Trophoblast cell (in vitro differentiated cells and primary cell): ENCODE measurements around the gene ASB7. TPM values are rescaled to one million over a fixed set of nuclear protein-coding genes. Genes with fewer than 3 reads are reported as not detected.

Source experiments
- DNase-seq, 2 donors: peaks; one replicate each; pipeline ENCODE4 v3.0.0-alpha.2; 2016
- H2AFZ ChIP-seq: 2 replicates; pipeline ENCODE4 v1.6.1; 2013; ENCODE audit warnings: low read length, moderate library complexity, mild to moderate bottlenecking; ENCODE audit not compliant: insufficient read depth, poor library complexity
- H2AK5ac ChIP-seq: 2 replicates; pipeline ENCODE4 v1.6.1; 2013; ENCODE audit warnings: mild to moderate bottlenecking, low read length
- H2BK120ac ChIP-seq: 2 replicates; pipeline ENCODE4 v1.6.1; 2013; ENCODE audit warnings: low read length, mild to moderate bottlenecking, moderate library complexity; ENCODE audit not compliant: insufficient read depth, poor library complexity
- H2BK12ac ChIP-seq: 2 replicates; pipeline ENCODE4 v1.6.1; 2013; ENCODE audit warnings: mild to moderate bottlenecking, low read length, moderate library complexity
- H2BK5ac ChIP-seq: 2 replicates; pipeline ENCODE4 v1.6.1; 2013; ENCODE audit warnings: low read length, low read depth, moderate library complexity, mild to moderate bottlenecking; ENCODE audit not compliant: poor library complexity
- H3K14ac ChIP-seq: 2 replicates; pipeline ENCODE4 v1.6.1; 2013; ENCODE audit warnings: mild to moderate bottlenecking, low read length
- H3K18ac ChIP-seq: 2 replicates; pipeline ENCODE4 v1.6.1; 2013; ENCODE audit warnings: mild to moderate bottlenecking, low read length
- H3K23ac ChIP-seq: 2 replicates; pipeline ENCODE4 v1.6.1; 2013; ENCODE audit warnings: low read length
- H3K27ac ChIP-seq: 2 replicates; pipeline ENCODE4 v1.5.1; 2013; ENCODE audit warnings: low read depth, mild to moderate bottlenecking, inconsistent platforms, low read length, moderate library complexity
- H3K27me3 ChIP-seq: 2 replicates; pipeline ENCODE4 v1.6.1; 2013; ENCODE audit warnings: inconsistent platforms, mild to moderate bottlenecking, low read length, moderate library complexity; ENCODE audit not compliant: insufficient read depth
- H3K36me3 ChIP-seq, 2 experiments: 1 replicate in 1 of 2; 2 replicates in 1 of 2; pipeline ENCODE4 v1.6.1; 2013; ENCODE audit warnings: low read length in 2 of 2, mild to moderate bottlenecking in 2 of 2, moderate library complexity in 1 of 2; ENCODE audit not compliant: insufficient read depth in 2 of 2, control insufficient read depth in 1 of 2
- H3K4ac ChIP-seq: 2 replicates; pipeline ENCODE4 v1.6.1; 2013; ENCODE audit warnings: low read depth, mild to moderate bottlenecking, low read length, moderate library complexity
- H3K4me1 ChIP-seq, 2 experiments: 1 replicate in 1 of 2; 2 replicates in 1 of 2; pipeline ENCODE4 v1.6.1; 2013; ENCODE audit warnings: low read length in 2 of 2, mild to moderate bottlenecking in 2 of 2, moderate library complexity in 1 of 2; ENCODE audit not compliant: insufficient read depth in 2 of 2, control insufficient read depth in 1 of 2
- H3K4me2 ChIP-seq: 2 replicates; pipeline ENCODE4 v1.6.1; 2013; ENCODE audit warnings: inconsistent platforms, mild to moderate bottlenecking, low read length, moderate library complexity
- H3K4me3 ChIP-seq: 2 replicates; pipeline ENCODE4 v1.5.1; 2013; ENCODE audit warnings: mild to moderate bottlenecking, low read depth, low read length, inconsistent platforms
- H3K79me1 ChIP-seq: one replicate; pipeline ENCODE4 v1.6.1; 2013; ENCODE audit warnings: low read length
- H3K79me2 ChIP-seq: 2 replicates; pipeline ENCODE4 v1.6.1; 2013; ENCODE audit warnings: low read length, mild to moderate bottlenecking; ENCODE audit not compliant: control insufficient read depth, insufficient read depth, poor library complexity
- H3K9ac ChIP-seq: 2 replicates; pipeline ENCODE4 v1.6.1; 2013; ENCODE audit warnings: mild to moderate bottlenecking, low read length
- H3K9me3 ChIP-seq: 2 replicates; pipeline ENCODE4 v1.6.1; 2013; ENCODE audit warnings: low read depth, mild to moderate bottlenecking, control low read depth, inconsistent platforms, low read length; ENCODE audit not compliant: insufficient read depth
- H4K12ac ChIP-seq: 2 replicates; pipeline ENCODE4 v1.6.1; 2013; ENCODE audit warnings: low read depth, mild to moderate bottlenecking, low read length, moderate library complexity
- H4K8ac ChIP-seq: 2 replicates; pipeline ENCODE4 v1.6.1; 2013; ENCODE audit warnings: low read depth, mild to moderate bottlenecking, low read length, moderate library complexity
- H4K91ac ChIP-seq: one replicate; pipeline ENCODE4 v1.6.1; 2013; ENCODE audit warnings: low read depth, mild to moderate bottlenecking, low read length, moderate library complexity
- WGBS: extraction: QIAGEN DNeasy Blood & Tissue Kit; methylation state at CpG from one replicate; pipeline ENCODE4 v1.1.7; 2013; ENCODE audit warnings: missing lambda C conversion rate; ENCODE audit not compliant: insufficient read length, insufficient coverage; ENCODE audit errors: extremely low coverage; 5-methylcytosine and 5-hydroxymethylcytosine counted together
- polyA plus RNA-seq: library from polyadenylated mRNA; stranded (reverse); fragments of 200-250 nt; gene quantifications from 2 replicates; pipeline ENCODE4 v1.2.3, GENCODE V29; 2013

Gene ASB7
- 6.2 and 6.5 TPM in 2 replicates for polyA plus RNA-seq

- peaks cover 5 to 6% of the 10 kb centered on the region in 2 experiments for H3K4me1 ChIP-seq
- H3K4me3 ChIP-seq: peak within 1 kb of the TSS; percentile 95
- peak within 1 kb of the TSS; percentile 93 for H3K4ac ChIP-seq
- peaks cover 11% of the 10 kb centered on the region for H3K79me2 ChIP-seq
- H3K9me3 ChIP-seq: no peaks in the 10 kb centered on the region
- H3K4me2 ChIP-seq: peak within 1 kb of the TSS; percentile 86
- H3K79me1 ChIP-seq: peaks cover 8% of the 10 kb centered on the region
- H2BK5ac ChIP-seq: peak within 1 kb of the TSS; percentile 59
- peak within 1 kb of the TSS; percentile 69 for H3K14ac ChIP-seq
- H4K12ac ChIP-seq: peak within 1 kb of the TSS; percentile 85
- no CpG with 5 or more reads among the region's 51 CpGs for WGBS
- H2AFZ ChIP-seq: peak within 1 kb of the TSS; percentile 96
- H2BK120ac ChIP-seq: peak within 1 kb of the TSS; percentile 67
- no peak within 1 kb of the TSS for H2BK12ac ChIP-seq
- H3K9ac ChIP-seq: peak within 1 kb of the TSS; percentile 90
- no peaks in the 10 kb centered on the region for H3K27me3 ChIP-seq
- peak within 1 kb of the TSS; percentile 93 for H4K8ac ChIP-seq
- peak within 1 kb of the TSS; percentile 39 for H2AK5ac ChIP-seq
- peak within 1 kb of the TSS; percentile 80 for H4K91ac ChIP-seq
- peak; percentile 100 for DNase-seq
- H3K18ac ChIP-seq: peak within 1 kb of the TSS; percentile 80
- H3K27ac ChIP-seq: peak within 1 kb of the TSS; percentile 52
- peaks cover 0 to 2% of the 10 kb centered on the region in 2 experiments for H3K36me3 ChIP-seq
- H3K23ac ChIP-seq: no peak within 1 kb of the TSS
Observed at GRCh38 chr15:100602064-100602822, at the start of gene ASB7, which contains the start of gene LINS1. Gene ASB7, plus strand, starts transcription at chr15:100602589. Its CDS starts 9,628 bp downstream, at chr15:100612217. Gene LINS1, minus strand, starts transcription at chr15:100602184. Its CDS starts 21,342 bp downstream, at chr15:100580842.

GRCh38 chr15:100553468-100553867, 48.9 kb upstream of the ASB7 start:
- Histone ChIP-seq H4K8ac (no peak overlapping the region), H3K9me3 (peaks cover 20% of the 10 kb centered on the region), H2AK5ac (no peak overlapping the region), H3K4me1 (no peaks in the 10 kb centered on the region), H3K23ac (no peak overlapping the region), H3K14ac (no peak overlapping the region), H3K27me3 (no peaks in the 10 kb centered on the region), H3K79me1 (no peaks in the 10 kb centered on the region), H4K12ac (no peak overlapping the region), H3K79me2 (no peaks in the 10 kb centered on the region), H3K36me3 (peaks cover 0 to 2% of the 10 kb centered on the region in 2 experiments), H3K27ac (no peak overlapping the region), H2BK5ac (no peak overlapping the region), H3K9ac (no peak overlapping the region), H2BK12ac (no peak overlapping the region), H3K4me2 (no peak overlapping the region), H2BK120ac (no peak overlapping the region), H3K4ac (no peak overlapping the region), H2AFZ (no peak overlapping the region), H3K4me3 (no peak overlapping the region), H4K91ac (no peak overlapping the region), H3K18ac (no peak overlapping the region)
- no peak for DNase-seq
- no CpG with 5 or more reads among the region's 16 CpGs for WGBS

GRCh38 chr15:100558771-100559254, 43.6 kb upstream of the ASB7 start:
- no peak overlapping the region for H3K4ac ChIP-seq
- no peak for DNase-seq
- no peak overlapping the region for H3K14ac ChIP-seq
- H2BK120ac ChIP-seq: no peak overlapping the region
- no peak overlapping the region for H4K8ac ChIP-seq
- H3K27me3 ChIP-seq: no peaks in the 10 kb centered on the region
- no peak overlapping the region for H3K27ac ChIP-seq
- H3K79me2 ChIP-seq: no peaks in the 10 kb centered on the region
- peaks cover 24% of the 10 kb centered on the region for H3K9me3 ChIP-seq
- H2AK5ac ChIP-seq: no peak overlapping the region
- H3K79me1 ChIP-seq: no peaks in the 10 kb centered on the region
- H3K23ac ChIP-seq: no peak overlapping the region
- no peak overlapping the region for H4K91ac ChIP-seq
- no peaks in the 10 kb centered on the region for H3K4me1 ChIP-seq
- no peak overlapping the region for H3K4me3 ChIP-seq
- H3K36me3 ChIP-seq: peaks cover 0 to 5% of the 10 kb centered on the region in 2 experiments
- H2AFZ ChIP-seq: no peak overlapping the region
- no peak overlapping the region for H2BK5ac ChIP-seq
- no peak overlapping the region for H3K4me2 ChIP-seq
- H3K9ac ChIP-seq: no peak overlapping the region
- no peak overlapping the region for H3K18ac ChIP-seq
- no peak overlapping the region for H2BK12ac ChIP-seq
- no CpG with 5 or more reads among the region's 50 CpGs for WGBS
- H4K12ac ChIP-seq: no peak overlapping the region

- H3K36me3 ChIP-seq: peaks cover 0 to 3% of the 10 kb centered on the region in 2 experiments
- no peaks in the 10 kb centered on the region for H3K27me3 ChIP-seq
- H3K14ac ChIP-seq: no peak overlapping the region
- H2BK12ac ChIP-seq: no peak overlapping the region
- no peak overlapping the region for H3K9ac ChIP-seq
- H3K4me3 ChIP-seq: no peak overlapping the region
- DNase-seq: peak in 1 of 2 donors; percentile 7
- no peak overlapping the region for H2BK120ac ChIP-seq
- H3K79me2 ChIP-seq: no peaks in the 10 kb centered on the region
- H3K18ac ChIP-seq: no peak overlapping the region
- WGBS: no CpG with 5 or more reads among the region's 2 CpGs
- H3K4me2 ChIP-seq: no peak overlapping the region
- H2AFZ ChIP-seq: no peak overlapping the region
- H3K4me1 ChIP-seq: no peaks in the 10 kb centered on the region
- H2AK5ac ChIP-seq: no peak overlapping the region
- H4K8ac ChIP-seq: no peak overlapping the region
- H2BK5ac ChIP-seq: no peak overlapping the region
- H3K4ac ChIP-seq: no peak overlapping the region
- H3K9me3 ChIP-seq: peaks cover 21% of the 10 kb centered on the region
- no peaks in the 10 kb centered on the region for H3K79me1 ChIP-seq
- H3K23ac ChIP-seq: no peak overlapping the region
- H4K91ac ChIP-seq: no peak overlapping the region
- H4K12ac ChIP-seq: no peak overlapping the region
- no peak overlapping the region for H3K27ac ChIP-seq
Observed at GRCh38 chr15:100559330-100559729, 43.1 kb upstream of the ASB7 start.
